Neuron (in vitro differentiated cells): ENCODE data around the gene RNU6-1.

Source experiments
- H2AFZ ChIP-seq: one replicate; pipeline ENCODE4 v1.6.1; 2013; ENCODE audit warnings: low read depth, mild to moderate bottlenecking, inconsistent platforms, low read length, moderate library complexity
- H3K27me3 ChIP-seq: one replicate; pipeline ENCODE4 v1.6.1; 2013; ENCODE audit warnings: low read length; ENCODE audit not compliant: insufficient read depth
- H3K36me3 ChIP-seq: one replicate; pipeline ENCODE4 v1.6.1; 2013; ENCODE audit warnings: low read length; ENCODE audit not compliant: insufficient read depth
- H3K4me1 ChIP-seq: one replicate; pipeline ENCODE4 v1.6.1; 2013; ENCODE audit warnings: low read length; ENCODE audit not compliant: insufficient read depth
- H3K4me3 ChIP-seq: 2 replicates; pipeline ENCODE4 v1.5.1; 2013; ENCODE audit warnings: mild to moderate bottlenecking, low read length, moderate library complexity
- H3K9me3 ChIP-seq: one replicate; pipeline ENCODE4 v1.6.1; 2013; ENCODE audit warnings: low read length

The RNU6-1 gene

GRCh38 chr15:67819636-67820035 is 20.2 kb downstream of the RNU6-1 start:
- no peak overlapping the region for H3K4me3 ChIP-seq
- peaks cover 6% of the 10 kb centered on the region for H3K9me3 ChIP-seq
- H3K36me3 ChIP-seq, result no peaks in the 10 kb centered on the region
- H3K27me3 ChIP-seq, result peaks cover 62% of the 10 kb centered on the region
- H3K4me1 ChIP-seq, result peaks cover 34% of the 10 kb centered on the region
- H2AFZ ChIP-seq, result no peak overlapping the region

GRCh38 chr15:67818464-67818863 is 21.4 kb downstream of the RNU6-1 start:
- H3K27me3 ChIP-seq, result peaks cover 50% of the 10 kb centered on the region
- H2AFZ ChIP-seq, result no peak overlapping the region
- peaks cover 23% of the 10 kb centered on the region for H3K4me1 ChIP-seq
- H3K36me3 ChIP-seq, result no peaks in the 10 kb centered on the region
- peaks cover 6% of the 10 kb centered on the region for H3K9me3 ChIP-seq
- no peak overlapping the region for H3K4me3 ChIP-seq

GRCh38 chr15:67816668-67817067 is 23.2 kb downstream of the RNU6-1 start:
- Histone ChIP-seq H3K9me3 (peaks cover 6% of the 10 kb centered on the region), H3K36me3 (no peaks in the 10 kb centered on the region), H3K27me3 (peaks cover 34% of the 10 kb centered on the region), H3K4me3 (no peak overlapping the region), H2AFZ (no peak overlapping the region), H3K4me1 (peaks cover 9% of the 10 kb centered on the region)

- Histone ChIP-seq H3K36me3 (no peaks in the 10 kb centered on the region), H3K27me3 (peaks cover 18% of the 10 kb centered on the region), H3K4me1 (peaks cover 3% of the 10 kb centered on the region), H3K4me3 (no peak overlapping the region), H3K9me3 (peaks cover 6% of the 10 kb centered on the region), H2AFZ (no peak overlapping the region)
Observed at GRCh38 chr15:67815036-67815592, 24.7 kb downstream of the RNU6-1 start.

GRCh38 chr15:67813104-67813634 is 26.7 kb downstream of the RNU6-1 start:
- Histone ChIP-seq H3K9me3 (peaks cover 6% of the 10 kb centered on the region), H3K27me3 (peaks cover 3% of the 10 kb centered on the region), H3K4me1 (peaks cover 3% of the 10 kb centered on the region), H2AFZ (no peak overlapping the region), H3K36me3 (no peaks in the 10 kb centered on the region), H3K4me3 (no peak overlapping the region)

- Histone ChIP-seq H3K27me3 (no peaks in the 10 kb centered on the region), H3K4me1 (peaks cover 3% of the 10 kb centered on the region), H3K36me3 (no peaks in the 10 kb centered on the region), H3K9me3 (peaks cover 5% of the 10 kb centered on the region), H3K4me3 (no peak overlapping the region), H2AFZ (no peak overlapping the region)
Observed at GRCh38 chr15:67812241-67812644, 27.6 kb downstream of the RNU6-1 start.

GRCh38 chr15:67809866-67810265 is 30.0 kb downstream of the RNU6-1 start:
- no peak overlapping the region for H3K4me3 ChIP-seq
- no peaks in the 10 kb centered on the region for H3K27me3 ChIP-seq
- no peaks in the 10 kb centered on the region for H3K36me3 ChIP-seq
- H2AFZ ChIP-seq, result no peak overlapping the region
- H3K4me1 ChIP-seq, result peaks cover 6% of the 10 kb centered on the region
- no peaks in the 10 kb centered on the region for H3K9me3 ChIP-seq

GRCh38 chr15:67809441-67809840 is 30.4 kb downstream of the RNU6-1 start:
- no peaks in the 10 kb centered on the region for H3K9me3 ChIP-seq
- no peak overlapping the region for H3K4me3 ChIP-seq
- H3K4me1 ChIP-seq, result peaks cover 9% of the 10 kb centered on the region
- H3K36me3 ChIP-seq, result no peaks in the 10 kb centered on the region
- H3K27me3 ChIP-seq, result no peaks in the 10 kb centered on the region
- H2AFZ ChIP-seq, result no peak overlapping the region

GRCh38 chr15:67808821-67809220 is 31.0 kb downstream of the RNU6-1 start:
- no peak overlapping the region for H3K4me3 ChIP-seq
- H3K9me3 ChIP-seq, result no peaks in the 10 kb centered on the region
- H2AFZ ChIP-seq, result no peak overlapping the region
- no peaks in the 10 kb centered on the region for H3K36me3 ChIP-seq
- no peaks in the 10 kb centered on the region for H3K27me3 ChIP-seq
- peaks cover 15% of the 10 kb centered on the region for H3K4me1 ChIP-seq

GRCh38 chr15:67807836-67808235 is 32.0 kb downstream of the RNU6-1 start:
- no peak overlapping the region for H2AFZ ChIP-seq
- H3K4me3 ChIP-seq, result no peak overlapping the region
- no peaks in the 10 kb centered on the region for H3K36me3 ChIP-seq
- H3K27me3 ChIP-seq, result no peaks in the 10 kb centered on the region
- H3K4me1 ChIP-seq, result peaks cover 15% of the 10 kb centered on the region
- H3K9me3 ChIP-seq, result no peaks in the 10 kb centered on the region

GRCh38 chr15:67807141-67807540 is 32.7 kb downstream of the RNU6-1 start:
- H3K4me3 ChIP-seq, result no peak overlapping the region
- no peaks in the 10 kb centered on the region for H3K27me3 ChIP-seq
- no peak overlapping the region for H2AFZ ChIP-seq
- H3K36me3 ChIP-seq, result no peaks in the 10 kb centered on the region
- no peaks in the 10 kb centered on the region for H3K9me3 ChIP-seq
- peaks cover 13% of the 10 kb centered on the region for H3K4me1 ChIP-seq

GRCh38 chr15:67806536-67806935 is 33.3 kb downstream of the RNU6-1 start:
- Histone ChIP-seq H3K9me3 (no peaks in the 10 kb centered on the region), H3K27me3 (no peaks in the 10 kb centered on the region), H2AFZ (no peak overlapping the region), H3K4me3 (no peak overlapping the region), H3K36me3 (no peaks in the 10 kb centered on the region), H3K4me1 (peaks cover 13% of the 10 kb centered on the region)

- Histone ChIP-seq H2AFZ (no peak overlapping the region), H3K4me1 (peaks cover 13% of the 10 kb centered on the region), H3K4me3 (no peak overlapping the region), H3K36me3 (no peaks in the 10 kb centered on the region), H3K9me3 (no peaks in the 10 kb centered on the region), H3K27me3 (no peaks in the 10 kb centered on the region)
Observed at GRCh38 chr15:67805666-67806516, 34.0 kb downstream of the RNU6-1 start.
